OCI-LY7 (cell line): ENCODE results near the gene MMP19. TPM values are rescaled to one million over a fixed set of nuclear protein-coding genes. Genes with fewer than 3 reads are reported as not detected.
"Not testable (repeated sequence)": the region's sequence is repeated elsewhere in the genome, so short reads cannot be mapped to it uniquely, and the experiment has no call there.

Experiments used
- BruUV-seq: library from RNA; stranded (reverse); fragments of 400-500 nt; replicated peaks from 2 replicates; lab custom pipeline; 2021; lab: Mats Ljungman, UMichigan
- CTCF ChIA-PET: fragments of 300-600 bp; sonication (Branson Sonifier 250); formaldehyde crosslinking; loops from one replicate; lab custom pipeline; 2022; ENCODE audit warnings: antibody characterized with exemption; ENCODE audit not compliant: unreplicated experiment; lab: Charles Lee
- POLR2A ChIA-PET: fragments of 300-600 bp; sonication (Branson Sonifier 250); formaldehyde crosslinking; loops from one replicate; lab custom pipeline; 2022; ENCODE audit warnings: antibody characterized with exemption; lab: Charles Lee
- DNase-seq: peaks from one replicate; pipeline ENCODE4 v3.0.0-alpha.2; 2015; ENCODE audit warnings: low spot score
- H2AFZ ChIP-seq: fragments of 200-600 bp; sonication (generic), shearing (Covaris generic); 2 replicates; pipeline ENCODE4 v1.6.1; 2014; ENCODE audit warnings: mild to moderate bottlenecking, antibody characterized with exemption, low read length, moderate library complexity
- H3K27ac ChIP-seq: fragments of 200-600 bp; sonication (generic); 2 replicates; pipeline ENCODE4 v1.5.1; 2014; ENCODE audit warnings: mixed run types, low read depth, mild to moderate bottlenecking, moderate library complexity, low read length, inconsistent platforms; ENCODE audit not compliant: poor library complexity, severe bottlenecking
- H3K36me3 ChIP-seq: fragments of 200-600 bp; sonication (generic); 2 replicates; pipeline ENCODE4 v1.6.1; 2014; ENCODE audit warnings: mild to moderate bottlenecking, antibody characterized with exemption, low read length, moderate library complexity, mixed read lengths; ENCODE audit not compliant: insufficient read depth
- H3K4me1 ChIP-seq: fragments of 200-600 bp; sonication (generic); 2 replicates; pipeline ENCODE4 v1.5.1; 2014; ENCODE audit warnings: mild to moderate bottlenecking, low read length; ENCODE audit not compliant: insufficient read depth, poor library complexity, severe bottlenecking
- H3K4me2 ChIP-seq: fragments of 200-600 bp; sonication (generic); 2 replicates; pipeline ENCODE4 v1.6.1; 2014; ENCODE audit warnings: mild to moderate bottlenecking, low read length
- H3K4me3 ChIP-seq: fragments of 200-600 bp; sonication (generic); 2 replicates; pipeline ENCODE4 v1.5.1; 2014; ENCODE audit warnings: mild to moderate bottlenecking, low read depth, low read length; ENCODE audit not compliant: poor library complexity, severe bottlenecking
- H3K79me2 ChIP-seq: fragments of 200-600 bp; sonication (generic); 2 replicates; pipeline ENCODE4 v1.6.1; 2016; ENCODE audit warnings: low read depth, mild to moderate bottlenecking, low read length, moderate library complexity, mixed read lengths; ENCODE audit not compliant: insufficient read depth
- H3K9me2 ChIP-seq: fragments of 200-600 bp; sonication (generic); 2 replicates; pipeline ENCODE4 v1.6.1; 2016; ENCODE audit warnings: mild to moderate bottlenecking, low read length, mixed read lengths; ENCODE audit not compliant: insufficient read depth
- H3K9me3 ChIP-seq: fragments of 200-600 bp; sonication (generic); 2 replicates; pipeline ENCODE4 v1.6.1; 2014; ENCODE audit warnings: mild to moderate bottlenecking, mixed run types, low read length, mixed read lengths
- H4K20me1 ChIP-seq: fragments of 200-600 bp; sonication (generic); 2 replicates; pipeline ENCODE4 v1.6.1; 2014; ENCODE audit warnings: mild to moderate bottlenecking, antibody characterized with exemption, low read length, moderate library complexity, mixed read lengths; ENCODE audit not compliant: insufficient read depth
- CTCF ChIP-seq: fragments of 200-600 bp; sonication (generic); conservative IDR thresholded peaks from 2 replicates; pipeline ENCODE4 v1.5.1; 2014; ENCODE audit warnings: mild to moderate bottlenecking, antibody characterized with exemption, low read length, moderate library complexity, mixed read lengths
- EZH2phosphoT487 ChIP-seq: fragments of 200-600 bp; sonication (generic); IDR thresholded peaks from 2 replicates; pipeline ENCODE4 v1.6.1; 2018; ENCODE audit warnings: low read depth, borderline replicate concordance, mild to moderate bottlenecking, mixed run types, antibody characterized with exemption, low read length, moderate library complexity, mixed read lengths
- intact Hi-C: fragments of 100-400 bp; cut with micrococcal nuclease; formaldehyde crosslinking; loops from one replicate; pipeline ENCODE4 v1.10.0; 2022; ENCODE audit not compliant: unreplicated experiment
- total RNA-seq, 2 experiments: library from RNA; depleted of rRNA in 1 of 2; stranded (reverse); fragments of >200 nt in 1 of 2; shearing (Covaris generic) in 1 of 2; gene quantifications; 2 replicates each; pipeline ENCODE4 v1.2.3, GENCODE V29; 2014 to 2022

MMP19 gene
- total RNA-seq, 2 experiments from 2014 or later: not detected

GRCh38 chr12:55865327-55865726, 22.6 kb upstream of the MMP19 start:
- TF ChIP-seq EZH2phosphoT487 (no peak), CTCF (no peak)
- no peaks in the 10 kb centered on the region for H3K36me3 ChIP-seq
- intact Hi-C loops: no loop called here
- ChIA-PET POLR2A (interaction anchor here (0.5 to 1.1 kb wide), 3 partner anchors 15 to 228 kb away, joined by 3 to 4 read pairs (median 3); no protein-coding TSS in a partner anchor), CTCF (no interaction called here)
- H4K20me1 ChIP-seq: no peaks in the 10 kb centered on the region
- H3K4me2 ChIP-seq: no peak overlapping the region
- H3K9me2 ChIP-seq: no peaks in the 10 kb centered on the region
- no TSS peak for BruUV-seq
- no peaks in the 10 kb centered on the region for H3K4me1 ChIP-seq
- H3K9me3 ChIP-seq: peaks cover 7% of the 10 kb centered on the region; the same call in 1 of the 2 replicates
- H3K27ac ChIP-seq: no peak overlapping the region
- H2AFZ ChIP-seq: no peak overlapping the region
- H3K4me3 ChIP-seq: no peak overlapping the region
- no peak for DNase-seq
- no peaks in the 10 kb centered on the region for H3K79me2 ChIP-seq

- H3K4me1 ChIP-seq, H3K4me3 ChIP-seq, intact Hi-C loops, H3K9me3 ChIP-seq, H3K4me2 ChIP-seq, H3K27ac ChIP-seq, H4K20me1 ChIP-seq, POLR2A ChIA-PET, DNase-seq, CTCF ChIA-PET, BruUV-seq, H3K36me3 ChIP-seq, H2AFZ ChIP-seq, H3K9me2 ChIP-seq, H3K79me2 ChIP-seq: not testable (repeated sequence)
These were observed 20.2 kb upstream of the MMP19 start for GRCh38 chr12:55862931-55863330.

- BruUV-seq: no TSS peak
- H4K20me1 ChIP-seq: no peaks in the 10 kb centered on the region
- H2AFZ ChIP-seq: no peak overlapping the region
- no peaks in the 10 kb centered on the region for H3K36me3 ChIP-seq
- H3K27ac ChIP-seq: no peak overlapping the region
- no peaks in the 10 kb centered on the region for H3K79me2 ChIP-seq
- no peak overlapping the region for H3K4me2 ChIP-seq
- H3K4me3 ChIP-seq: no peak overlapping the region
- peaks cover 7% of the 10 kb centered on the region; the same call in 1 of the 2 replicates for H3K9me3 ChIP-seq
- TF ChIP-seq CTCF (no peak), EZH2phosphoT487 (no peak)
- ChIA-PET CTCF (no interaction called here), POLR2A (no interaction called here)
- DNase-seq: no peak
- H3K9me2 ChIP-seq: no peaks in the 10 kb centered on the region
- no peaks in the 10 kb centered on the region for H3K4me1 ChIP-seq
- intact Hi-C loops: no loop called here
These were observed 19.6 kb upstream of the MMP19 start for GRCh38 chr12:55862286-55862685.
